NB4 (cell line): ENCODE data around the gene FBXO47.

Source experiments
- CTCF ChIP-seq: IDR thresholded peaks from one replicate; pipeline ENCODE4 v1.5.1; 2012; ENCODE audit warnings: low read depth, low read length
- MAX ChIP-seq: IDR thresholded peaks from 2 replicates; pipeline ENCODE4 v1.6.1; 2011; ENCODE audit warnings: low read depth, low read length
- MYC ChIP-seq: IDR thresholded peaks from 2 replicates; pipeline ENCODE4 v1.6.1; 2011; ENCODE audit warnings: low read depth, low read length
- POLR2A ChIP-seq: IDR thresholded peaks from 2 replicates; pipeline ENCODE4 v1.6.1; 2011; ENCODE audit warnings: mild to moderate bottlenecking; ENCODE audit not compliant: insufficient read length; ENCODE audit errors: extremely low read depth

GRCh38 chr17:38959508-38959907 lies 7.7 kb downstream of the FBXO47 start:
- no peak for TF ChIP-seq CTCF
- no peak for TF ChIP-seq POLR2A
- no peak for TF ChIP-seq MAX
- TF ChIP-seq MYC, result no peak
